Liver (tissue), 9 donors: ENCODE data around the gene MPDZ. TPM values are rescaled to one million over a fixed set of nuclear protein-coding genes. Genes with fewer than 3 reads are reported as not detected.

Source experiments
- DNase-seq: peaks from one replicate; pipeline ENCODE4 v3.0.0-alpha.2; 2017; ENCODE audit warnings: low spot score
- H3K27ac ChIP-seq, 2 donors: one replicate each; pipeline ENCODE4 v1.7.0; 2013; ENCODE audit warnings: inconsistent platforms in 2 of 2, low read length in 2 of 2, control low read depth in 1 of 2, low read depth in 1 of 2, mild to moderate bottlenecking in 1 of 2
- H3K27me3 ChIP-seq, 4 donors: one replicate each; pipeline versions ENCODE4 v1.6.1 to v1.7.0; 2013; ENCODE audit warnings: low read length in 3 of 4, inconsistent platforms in 1 of 4, mild to moderate bottlenecking in 1 of 4, moderate library complexity in 1 of 4; ENCODE audit not compliant: control insufficient read depth in 4 of 4, insufficient read depth in 4 of 4
- H3K36me3 ChIP-seq, 4 donors: one replicate each; pipeline versions ENCODE4 v1.6.1 to v1.7.0; 2013; ENCODE audit warnings: low read length in 3 of 4, mild to moderate bottlenecking in 3 of 4, low read depth in 1 of 4, moderate library complexity in 1 of 4; ENCODE audit not compliant: control insufficient read depth in 4 of 4, insufficient read depth in 3 of 4
- H3K4me1 ChIP-seq, 4 donors: one replicate each; pipeline versions ENCODE4 v1.6.1 to v1.7.0; 2013; ENCODE audit warnings: low read length in 3 of 4, mild to moderate bottlenecking in 3 of 4, moderate library complexity in 1 of 4; ENCODE audit not compliant: control insufficient read depth in 4 of 4, insufficient read depth in 4 of 4
- H3K4me3 ChIP-seq, 3 donors: one replicate each; pipeline versions ENCODE4 v1.6.1 to v1.7.0; 2013; ENCODE audit warnings: low read length in 3 of 3, control low read depth in 1 of 3, low read depth in 1 of 3, mild to moderate bottlenecking in 1 of 3
- H3K9ac ChIP-seq, 2 donors: one replicate each; pipeline ENCODE4 v1.7.0; 2013; ENCODE audit warnings: low read length in 2 of 2, mild to moderate bottlenecking in 2 of 2, moderate library complexity in 2 of 2, control low read depth in 1 of 2, low read depth in 1 of 2
- H3K9me3 ChIP-seq, 4 donors: one replicate each; pipeline versions ENCODE4 v1.6.1 to v1.7.0; 2013; ENCODE audit warnings: low read length in 3 of 4; ENCODE audit not compliant: control insufficient read depth in 4 of 4
- EGR1 ChIP-seq, 2 donors: IDR thresholded peaks; 2 replicates each; pipeline ENCODE4 v1.6.1; 2016 to 2018; ENCODE audit warnings: antibody characterized with exemption in 2 of 2, low read depth in 2 of 2
- FOXA1 ChIP-seq: IDR thresholded peaks from 2 replicates; pipeline ENCODE4 v1.6.1; 2016; ENCODE audit warnings: antibody characterized with exemption
- FOXA2 ChIP-seq: IDR thresholded peaks from 2 replicates; pipeline ENCODE4 v1.6.1; 2016; ENCODE audit warnings: antibody characterized with exemption
- GABPA ChIP-seq, 2 donors: IDR thresholded peaks in 1 of 2; conservative IDR thresholded peaks in 1 of 2; 2 replicates each; pipeline ENCODE4 v1.6.1; 2016; ENCODE audit warnings: antibody characterized with exemption in 2 of 2, mild to moderate bottlenecking in 1 of 2, moderate library complexity in 1 of 2
- HNF4A ChIP-seq, 2 donors: conservative IDR thresholded peaks; 2 replicates each; pipeline ENCODE4 v1.6.1; 2016; ENCODE audit warnings: antibody characterized with exemption in 2 of 2, mild to moderate bottlenecking in 2 of 2
- HNF4G ChIP-seq: IDR thresholded peaks from 2 replicates; pipeline ENCODE4 v1.6.1; 2016; ENCODE audit warnings: antibody characterized with exemption
- JUND ChIP-seq, 2 donors: IDR thresholded peaks; 2 replicates each; pipeline ENCODE4 v1.6.1; 2016; ENCODE audit warnings: antibody characterized with exemption in 2 of 2
- NR2F2 ChIP-seq: IDR thresholded peaks from 2 replicates; pipeline ENCODE4 v1.6.1; 2016; ENCODE audit warnings: antibody characterized with exemption
- RAD21 ChIP-seq, 2 donors: IDR thresholded peaks; 2 replicates each; pipeline ENCODE4 v1.6.1; 2016; ENCODE audit warnings: antibody characterized with exemption in 2 of 2, mild to moderate bottlenecking in 2 of 2
- RXRA ChIP-seq, 2 donors: IDR thresholded peaks; 2 replicates each; pipeline ENCODE4 v1.6.1; 2017 to 2018; ENCODE audit warnings: antibody characterized with exemption in 2 of 2, mild to moderate bottlenecking in 1 of 2
- SP1 ChIP-seq: IDR thresholded peaks from 2 replicates; pipeline ENCODE4 v1.6.1; 2018; ENCODE audit warnings: antibody characterized with exemption, mild to moderate bottlenecking
- TAF1 ChIP-seq: conservative IDR thresholded peaks from 2 replicates; pipeline ENCODE4 v1.6.1; 2016; ENCODE audit warnings: antibody characterized with exemption, mild to moderate bottlenecking
- YY1 ChIP-seq: IDR thresholded peaks from 2 replicates; pipeline ENCODE4 v1.6.1; 2016; ENCODE audit warnings: antibody characterized with exemption, mild to moderate bottlenecking
- WGBS: extraction: QIAGEN DNeasy Blood & Tissue Kit; methylation state at CpG from one replicate; pipeline ENCODE4 v1.1.7; 2013; 5-methylcytosine and 5-hydroxymethylcytosine counted together
- polyA plus RNA-seq, 2 donors: library from polyadenylated mRNA; stranded (reverse) in 1 of 2; unstranded in 1 of 2; fragments of 200-250 nt in 1 of 2; fragments of >200 nt in 1 of 2; fragmentation: Nextera tagmentation in 1 of 2; extraction: Ambion mirVana in 1 of 2; gene quantifications; one replicate each; pipeline versions ENCODE4 v1.2.1 to v1.2.3, GENCODE V29; 2013 to 2015
- total RNA-seq, 2 donors: library from RNA; depleted of rRNA; stranded (reverse); fragments of >200 nt; gene quantifications; one replicate each; pipeline ENCODE4 v1.2.3, GENCODE V29; 2014
- TF ChIP-seq, protein P1 (sequence below): IDR thresholded peaks from 2 replicates; pipeline ENCODE4 v1.6.1; 2016; ENCODE audit warnings: antibody characterized with exemption, mild to moderate bottlenecking
- TF ChIP-seq, protein P2 (sequence below): fragments of 150-350 bp; IDR thresholded peaks from 2 replicates; pipeline ENCODE4 v1.5.1; 2017; ENCODE audit warnings: improper control_type of control experiment, low read depth, low read length; ENCODE audit not compliant: missing input control
- TF ChIP-seq, protein P3 (sequence below): IDR thresholded peaks from 2 replicates; pipeline ENCODE4 v1.6.1; 2016; ENCODE audit warnings: antibody characterized with exemption
- TF ChIP-seq, protein P4 (sequence below): IDR thresholded peaks from 2 replicates; pipeline ENCODE4 v1.6.1; 2016; ENCODE audit warnings: antibody characterized with exemption
- TF ChIP-seq, protein P5 (sequence below): IDR thresholded peaks from 2 replicates; pipeline ENCODE4 v1.6.1; 2016; ENCODE audit warnings: antibody characterized with exemption
- donor health status: healthy.
- donor health status: healthy.
- donor health status: healthy.
- donor health status: healthy.
- donor health status: healthy.

MPDZ gene
- total and polyA plus RNA-seq, 4 donors: 20.3 to 71.2 (median 30.2) TPM

DNA sequence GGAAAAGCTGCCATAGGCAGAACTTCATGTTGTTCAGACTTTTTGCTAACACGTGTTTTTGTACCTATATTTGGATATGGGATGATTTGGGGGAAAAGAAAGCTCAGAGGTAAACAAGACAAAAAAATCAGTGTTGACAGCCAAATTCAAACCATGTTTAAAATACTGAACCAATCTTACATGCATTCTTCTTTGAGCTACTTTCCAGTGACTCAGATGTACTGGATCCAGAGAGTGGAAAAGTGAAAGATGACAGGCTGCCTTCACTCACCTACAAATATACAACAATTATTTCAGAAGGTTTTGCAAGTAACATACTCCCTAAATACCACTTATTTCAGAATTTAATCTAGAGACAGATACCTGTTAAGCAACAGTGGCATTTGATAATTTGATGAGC is 165.7 kb downstream of the MPDZ start:
- Histone ChIP-seq H3K9me3 (no peaks in the 10 kb centered on the region), H3K4me3 (no peak overlapping the region), H3K9ac (no peak overlapping the region), H3K27ac (no peak overlapping the region), H3K27me3 (no peaks in the 10 kb centered on the region), H3K36me3 (peaks cover 0 to 19% (median 13%) of the 10 kb centered on the region in 4 donors), H3K4me1 (peaks cover 0 to 25% (median 22%) of the 10 kb centered on the region in 4 donors)
- TF ChIP-seq TAF1 (no peak), RAD21 (IDR thresholded peaks at IDR 0.05) (no peak), FOXA2 (no peak), HNF4G (no peak), HNF4A (conservative IDR thresholded peaks at IDR 0.05) (no peak), EGR1 (IDR thresholded peaks at IDR 0.05; ENCODE audit: low read depth in 2 of 2) (no peak), YY1 (no peak), SP1 (no peak), RXRA (IDR thresholded peaks at IDR 0.05) (no peak), NR2F2 (no peak), JUND (IDR thresholded peaks at IDR 0.05) (no peak), GABPA (IDR thresholded peaks at IDR 0.05 in 1 of 2, conservative IDR thresholded peaks at IDR 0.05 in 1 of 2) (no peak), FOXA1 (no peak)
- TF ChIP-seq, protein P1, sequence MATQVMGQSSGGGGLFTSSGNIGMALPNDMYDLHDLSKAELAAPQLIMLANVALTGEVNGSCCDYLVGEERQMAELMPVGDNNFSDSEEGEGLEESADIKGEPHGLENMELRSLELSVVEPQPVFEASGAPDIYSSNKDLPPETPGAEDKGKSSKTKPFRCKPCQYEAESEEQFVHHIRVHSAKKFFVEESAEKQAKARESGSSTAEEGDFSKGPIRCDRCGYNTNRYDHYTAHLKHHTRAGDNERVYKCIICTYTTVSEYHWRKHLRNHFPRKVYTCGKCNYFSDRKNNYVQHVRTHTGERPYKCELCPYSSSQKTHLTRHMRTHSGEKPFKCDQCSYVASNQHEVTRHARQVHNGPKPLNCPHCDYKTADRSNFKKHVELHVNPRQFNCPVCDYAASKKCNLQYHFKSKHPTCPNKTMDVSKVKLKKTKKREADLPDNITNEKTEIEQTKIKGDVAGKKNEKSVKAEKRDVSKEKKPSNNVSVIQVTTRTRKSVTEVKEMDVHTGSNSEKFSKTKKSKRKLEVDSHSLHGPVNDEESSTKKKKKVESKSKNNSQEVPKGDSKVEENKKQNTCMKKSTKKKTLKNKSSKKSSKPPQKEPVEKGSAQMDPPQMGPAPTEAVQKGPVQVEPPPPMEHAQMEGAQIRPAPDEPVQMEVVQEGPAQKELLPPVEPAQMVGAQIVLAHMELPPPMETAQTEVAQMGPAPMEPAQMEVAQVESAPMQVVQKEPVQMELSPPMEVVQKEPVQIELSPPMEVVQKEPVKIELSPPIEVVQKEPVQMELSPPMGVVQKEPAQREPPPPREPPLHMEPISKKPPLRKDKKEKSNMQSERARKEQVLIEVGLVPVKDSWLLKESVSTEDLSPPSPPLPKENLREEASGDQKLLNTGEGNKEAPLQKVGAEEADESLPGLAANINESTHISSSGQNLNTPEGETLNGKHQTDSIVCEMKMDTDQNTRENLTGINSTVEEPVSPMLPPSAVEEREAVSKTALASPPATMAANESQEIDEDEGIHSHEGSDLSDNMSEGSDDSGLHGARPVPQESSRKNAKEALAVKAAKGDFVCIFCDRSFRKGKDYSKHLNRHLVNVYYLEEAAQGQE: no peak
- TF ChIP-seq, protein P2, sequence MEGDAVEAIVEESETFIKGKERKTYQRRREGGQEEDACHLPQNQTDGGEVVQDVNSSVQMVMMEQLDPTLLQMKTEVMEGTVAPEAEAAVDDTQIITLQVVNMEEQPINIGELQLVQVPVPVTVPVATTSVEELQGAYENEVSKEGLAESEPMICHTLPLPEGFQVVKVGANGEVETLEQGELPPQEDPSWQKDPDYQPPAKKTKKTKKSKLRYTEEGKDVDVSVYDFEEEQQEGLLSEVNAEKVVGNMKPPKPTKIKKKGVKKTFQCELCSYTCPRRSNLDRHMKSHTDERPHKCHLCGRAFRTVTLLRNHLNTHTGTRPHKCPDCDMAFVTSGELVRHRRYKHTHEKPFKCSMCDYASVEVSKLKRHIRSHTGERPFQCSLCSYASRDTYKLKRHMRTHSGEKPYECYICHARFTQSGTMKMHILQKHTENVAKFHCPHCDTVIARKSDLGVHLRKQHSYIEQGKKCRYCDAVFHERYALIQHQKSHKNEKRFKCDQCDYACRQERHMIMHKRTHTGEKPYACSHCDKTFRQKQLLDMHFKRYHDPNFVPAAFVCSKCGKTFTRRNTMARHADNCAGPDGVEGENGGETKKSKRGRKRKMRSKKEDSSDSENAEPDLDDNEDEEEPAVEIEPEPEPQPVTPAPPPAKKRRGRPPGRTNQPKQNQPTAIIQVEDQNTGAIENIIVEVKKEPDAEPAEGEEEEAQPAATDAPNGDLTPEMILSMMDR: no peak
- TF ChIP-seq, protein P3, sequence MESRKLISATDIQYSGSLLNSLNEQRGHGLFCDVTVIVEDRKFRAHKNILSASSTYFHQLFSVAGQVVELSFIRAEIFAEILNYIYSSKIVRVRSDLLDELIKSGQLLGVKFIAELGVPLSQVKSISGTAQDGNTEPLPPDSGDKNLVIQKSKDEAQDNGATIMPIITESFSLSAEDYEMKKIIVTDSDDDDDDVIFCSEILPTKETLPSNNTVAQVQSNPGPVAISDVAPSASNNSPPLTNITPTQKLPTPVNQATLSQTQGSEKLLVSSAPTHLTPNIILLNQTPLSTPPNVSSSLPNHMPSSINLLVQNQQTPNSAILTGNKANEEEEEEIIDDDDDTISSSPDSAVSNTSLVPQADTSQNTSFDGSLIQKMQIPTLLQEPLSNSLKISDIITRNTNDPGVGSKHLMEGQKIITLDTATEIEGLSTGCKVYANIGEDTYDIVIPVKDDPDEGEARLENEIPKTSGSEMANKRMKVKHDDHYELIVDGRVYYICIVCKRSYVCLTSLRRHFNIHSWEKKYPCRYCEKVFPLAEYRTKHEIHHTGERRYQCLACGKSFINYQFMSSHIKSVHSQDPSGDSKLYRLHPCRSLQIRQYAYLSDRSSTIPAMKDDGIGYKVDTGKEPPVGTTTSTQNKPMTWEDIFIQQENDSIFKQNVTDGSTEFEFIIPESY: no peak
- TF ChIP-seq, protein P4, sequence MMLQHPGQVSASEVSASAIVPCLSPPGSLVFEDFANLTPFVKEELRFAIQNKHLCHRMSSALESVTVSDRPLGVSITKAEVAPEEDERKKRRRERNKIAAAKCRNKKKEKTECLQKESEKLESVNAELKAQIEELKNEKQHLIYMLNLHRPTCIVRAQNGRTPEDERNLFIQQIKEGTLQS: no peak
- 85% methylated on average over 1 of the region's 1 CpG for WGBS
- DNase-seq: no peak

DNA sequence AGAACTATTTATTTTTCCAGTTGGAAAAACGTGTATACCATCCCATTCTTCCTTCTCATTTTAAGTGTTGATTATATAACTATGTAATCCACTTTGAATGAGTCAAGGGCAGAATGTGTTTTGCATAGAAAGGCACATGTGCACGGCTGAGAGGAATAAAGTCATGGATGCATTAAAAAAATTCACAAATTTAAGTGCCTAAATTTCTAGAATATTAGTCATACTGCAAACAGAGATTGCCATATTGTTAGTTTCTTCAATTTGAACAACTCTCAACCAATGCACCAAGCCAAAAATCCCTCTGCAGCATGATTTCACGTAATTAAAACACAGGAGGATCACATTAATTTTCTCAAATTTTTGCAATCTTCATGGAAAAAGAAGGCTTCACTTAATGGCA is 166.3 kb downstream of the MPDZ start:
- H3K4me1 ChIP-seq: peaks cover 0 to 25% (median 22%) of the 10 kb centered on the region in 4 donors
- H3K36me3 ChIP-seq: peaks cover 0 to 17% (median 10%) of the 10 kb centered on the region in 4 donors
- no peaks in the 10 kb centered on the region for H3K27me3 ChIP-seq
- no peak for DNase-seq
- 80% methylated on average over 3 of the region's 3 CpGs for WGBS
- H3K9me3 ChIP-seq: no peaks in the 10 kb centered on the region
- no peak overlapping the region for H3K9ac ChIP-seq
- no peak overlapping the region for H3K27ac ChIP-seq
- no peak overlapping the region for H3K4me3 ChIP-seq
- no peak for TF ChIP-seq HNF4G
- no peak for TF ChIP-seq TAF1
- TF ChIP-seq, protein P3: no peak
- no peak for TF ChIP-seq RAD21 (IDR thresholded peaks at IDR 0.05)
- TF ChIP-seq HNF4A (conservative IDR thresholded peaks at IDR 0.05): no peak
- TF ChIP-seq JUND (IDR thresholded peaks at IDR 0.05): no peak
- no peak for TF ChIP-seq NR2F2
- no peak for TF ChIP-seq GABPA (IDR thresholded peaks at IDR 0.05 in 1 of 2, conservative IDR thresholded peaks at IDR 0.05 in 1 of 2)
- TF ChIP-seq, protein P4: no peak
- TF ChIP-seq, protein P5, sequence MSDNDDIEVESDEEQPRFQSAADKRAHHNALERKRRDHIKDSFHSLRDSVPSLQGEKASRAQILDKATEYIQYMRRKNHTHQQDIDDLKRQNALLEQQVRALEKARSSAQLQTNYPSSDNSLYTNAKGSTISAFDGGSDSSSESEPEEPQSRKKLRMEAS: no peak
- no peak for TF ChIP-seq RXRA (IDR thresholded peaks at IDR 0.05)
- TF ChIP-seq EGR1 (IDR thresholded peaks at IDR 0.05; ENCODE audit: low read depth in 2 of 2): no peak
